Activated CD8-positive, alpha-beta memory T cell treated with anti-CD3 and anti-CD28 coated beads, Interleukin-2, amount 50 U/mL, for 24 hours (primary cell): ENCODE measurements around the gene MGAT5.

ENCODE experiments used
- DNase-seq: peaks from one replicate; pipeline ENCODE4 v3.0.0-alpha.2; 2020; ENCODE audit errors: extremely low read depth

The MGAT5 gene

GRCh38 chr2:134417968-134418582, 164.2 kb downstream of the MGAT5 start:
- no peak for DNase-seq

- DNase-seq, result no peak
These were observed 166.4 kb downstream of the MGAT5 start for GRCh38 chr2:134420259-134420658.

DNA sequence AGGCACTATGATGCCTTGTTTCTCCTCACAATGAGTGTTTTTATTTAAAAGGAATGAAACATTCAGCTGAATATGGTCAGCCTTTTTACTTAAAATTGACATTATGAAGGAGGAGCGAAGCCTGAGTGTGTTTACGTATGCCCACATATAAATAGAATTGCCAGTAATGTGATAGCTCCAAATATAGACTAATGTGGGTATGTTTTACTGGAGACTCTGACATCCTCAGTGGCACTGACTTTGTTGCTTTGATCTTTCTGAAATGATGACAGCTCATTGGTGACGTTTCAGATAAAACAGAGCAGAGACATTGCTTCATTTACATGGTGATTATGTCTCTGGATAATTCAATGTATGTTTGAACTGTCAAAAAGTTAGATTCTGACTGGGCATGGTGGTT, 167.0 kb downstream of the MGAT5 start:
- DNase-seq, result no peak

GRCh38 chr2:134421556-134422328, 167.9 kb downstream of the MGAT5 start:
- DNase-seq, result no peak

DNA sequence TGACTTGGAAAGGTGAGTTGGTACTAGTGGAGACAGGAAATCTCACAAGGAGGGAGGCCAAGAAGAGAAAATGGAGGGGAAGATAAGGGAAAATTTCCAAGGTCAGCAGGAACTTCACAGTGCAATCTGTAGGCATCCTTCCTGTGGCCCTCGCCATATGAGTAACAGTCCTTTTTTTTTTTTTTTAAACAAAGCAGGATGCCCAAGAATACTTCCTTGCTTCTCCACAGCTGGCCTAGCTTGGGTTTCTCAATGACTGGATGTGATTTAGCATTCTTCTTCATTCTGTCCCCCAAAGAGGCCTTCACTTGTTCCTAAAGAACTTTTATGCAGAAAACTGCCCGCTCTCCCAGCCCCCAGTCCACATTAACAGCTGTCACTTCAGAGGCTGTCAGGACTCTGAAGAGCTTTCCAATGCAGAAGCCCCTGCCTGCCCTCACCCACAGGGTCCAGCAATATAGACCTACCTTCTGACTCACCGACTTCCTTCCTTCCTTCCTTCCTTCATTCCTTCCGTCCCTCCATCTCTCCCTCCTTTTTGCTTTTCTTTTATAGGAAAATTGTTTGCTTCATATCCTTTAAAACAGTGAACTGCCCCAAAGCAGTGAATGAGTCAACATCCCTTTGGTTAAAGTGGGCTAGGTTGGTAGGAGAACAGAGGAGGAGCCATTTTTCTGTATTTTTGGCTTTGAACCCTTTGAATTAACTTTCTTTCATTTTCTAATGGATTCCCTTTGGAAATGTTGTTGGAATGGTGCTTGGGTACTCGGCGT, 172.0 kb downstream of the MGAT5 start:
- no peak for DNase-seq

GRCh38 chr2:134426721-134427120, 172.8 kb downstream of the MGAT5 start:
- DNase-seq, result no peak

GRCh38 chr2:134429886-134430285, 176.0 kb downstream of the MGAT5 start:
- no peak for DNase-seq

DNA sequence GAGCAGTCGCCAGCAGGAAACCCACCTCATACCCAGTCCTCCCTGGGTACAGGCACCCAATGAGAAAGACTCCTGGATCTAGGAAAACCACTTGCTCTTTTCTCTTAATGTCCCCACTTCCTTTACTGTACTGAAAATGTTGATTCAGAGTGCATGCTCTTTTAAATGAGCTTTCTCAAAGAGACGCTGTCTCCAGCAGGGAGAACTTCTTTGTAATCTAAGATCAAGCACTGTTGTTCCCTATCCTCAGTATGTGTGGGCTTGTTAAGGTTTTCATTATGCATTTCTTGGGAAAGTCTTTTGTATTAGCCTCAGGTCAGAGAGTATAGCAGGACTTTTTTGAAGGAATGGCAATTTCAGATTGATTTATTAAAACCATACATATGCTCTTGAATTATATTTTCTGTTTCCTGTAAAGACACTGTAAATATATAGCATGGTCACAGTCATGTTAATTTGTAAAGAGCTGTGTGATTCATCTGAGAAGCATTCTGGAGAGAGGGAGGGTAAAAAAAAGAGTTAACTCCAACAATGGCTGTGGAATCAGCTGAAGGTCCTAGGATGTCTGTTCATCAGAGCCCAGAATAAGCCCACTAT, 178.1 kb downstream of the MGAT5 start:
- DNase-seq, result no peak

GRCh38 chr2:134432435-134432883, 178.6 kb downstream of the MGAT5 start:
- DNase-seq, result no peak

DNA sequence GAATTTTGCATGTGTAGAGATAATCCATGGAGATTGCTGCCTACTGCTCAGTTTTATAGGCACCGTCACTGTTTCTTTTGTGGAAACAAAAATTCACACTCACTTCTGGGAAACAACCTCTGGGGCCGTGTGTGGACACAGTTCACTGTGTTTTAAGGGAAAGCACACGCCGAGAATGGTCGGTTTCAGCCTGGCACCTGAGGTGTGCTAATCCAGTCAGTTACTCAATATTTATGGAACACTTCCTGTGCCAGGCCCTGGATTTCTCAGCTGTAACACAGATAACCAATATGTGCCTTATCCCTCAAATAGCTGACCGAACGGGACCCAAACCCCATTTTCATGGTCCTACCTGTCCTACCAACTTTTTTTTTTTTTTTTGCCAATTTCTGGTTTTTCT, 179.6 kb downstream of the MGAT5 start:
- DNase-seq, result no peak

DNA sequence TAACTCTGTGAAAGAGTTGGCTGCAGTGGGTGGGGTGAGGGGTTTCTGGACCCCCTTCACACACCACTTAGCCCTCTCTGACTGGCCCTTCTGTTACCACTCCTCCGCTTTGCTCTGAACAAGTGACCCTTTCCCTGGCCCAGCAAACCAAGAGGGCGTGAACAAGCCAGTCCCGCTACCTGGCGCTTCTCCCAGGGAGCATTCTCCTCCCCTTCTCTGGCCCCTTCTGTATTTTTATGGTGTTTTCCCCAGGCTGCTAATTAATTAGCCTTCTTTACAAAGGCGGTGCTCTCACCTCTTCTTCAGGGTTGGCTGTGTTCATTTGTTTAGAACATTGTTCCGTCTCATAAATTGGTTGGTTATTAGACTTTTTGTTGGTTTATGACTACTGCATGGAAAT, 180.1 kb downstream of the MGAT5 start:
- DNase-seq, result no peak

DNA sequence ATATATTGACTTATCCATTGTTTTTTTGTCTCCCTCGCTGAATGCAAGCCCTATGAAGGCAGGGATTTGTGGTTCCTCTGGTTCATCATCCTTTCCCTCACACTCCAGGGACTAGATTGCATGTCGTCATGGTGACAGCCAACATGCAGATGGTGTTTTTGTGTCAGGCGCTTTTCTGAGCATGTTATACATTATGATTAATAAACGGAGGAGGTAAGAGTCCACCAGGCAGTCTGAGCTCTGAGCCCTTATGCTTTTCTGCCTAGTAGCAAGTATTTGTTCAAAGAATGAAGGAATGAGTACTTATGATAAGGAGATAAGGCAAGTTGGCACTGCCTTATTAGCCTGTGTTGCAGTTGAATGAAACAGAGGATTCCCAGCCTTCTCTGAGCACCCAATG, 181.6 kb downstream of the MGAT5 start:
- no peak for DNase-seq

- no peak for DNase-seq
These were observed 182.1 kb downstream of the MGAT5 start for GRCh38 chr2:134435936-134436335.

- no peak for DNase-seq
These were observed 182.8 kb downstream of the MGAT5 start for GRCh38 chr2:134436706-134437105.

GRCh38 chr2:134438371-134438770, 184.5 kb downstream of the MGAT5 start:
- DNase-seq, result no peak

- no peak for DNase-seq
These were observed 186.6 kb downstream of the MGAT5 start for GRCh38 chr2:134440336-134440909.

- DNase-seq, result no peak
These were observed 187.4 kb downstream of the MGAT5 start for GRCh38 chr2:134441153-134441863.

DNA sequence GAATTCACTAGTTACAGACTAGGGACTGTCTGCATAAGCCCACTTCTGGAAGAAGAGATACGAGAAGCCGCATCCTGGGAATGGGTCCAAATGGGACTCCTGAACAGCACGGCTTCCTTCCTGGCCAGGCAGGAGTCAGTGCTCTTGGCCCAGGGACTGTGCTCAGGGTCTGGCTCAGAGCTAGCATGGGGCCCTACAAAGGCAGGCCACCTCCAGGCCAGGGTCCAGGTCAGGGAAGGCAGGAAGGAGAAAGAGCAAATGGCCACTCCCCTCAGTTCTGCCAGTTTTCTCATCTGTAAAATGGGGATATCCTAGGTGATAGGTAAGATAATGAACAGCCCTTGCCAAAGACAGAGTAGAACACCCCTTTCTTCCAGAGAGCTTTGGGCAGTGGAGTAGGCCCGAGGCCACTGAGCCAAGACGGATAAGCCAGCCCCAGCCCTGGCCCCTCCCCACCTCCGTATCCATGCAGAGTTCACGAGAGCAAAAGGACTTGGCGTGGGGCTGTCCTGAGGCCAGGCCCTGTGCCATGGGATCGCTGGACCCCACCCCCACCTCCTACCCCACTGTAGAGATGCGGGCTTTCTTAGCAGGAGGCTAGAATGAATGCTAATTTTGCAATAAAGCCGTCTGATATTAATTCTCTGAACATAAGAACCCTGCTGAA, 190.1 kb downstream of the MGAT5 start:
- DNase-seq, result no peak

DNA sequence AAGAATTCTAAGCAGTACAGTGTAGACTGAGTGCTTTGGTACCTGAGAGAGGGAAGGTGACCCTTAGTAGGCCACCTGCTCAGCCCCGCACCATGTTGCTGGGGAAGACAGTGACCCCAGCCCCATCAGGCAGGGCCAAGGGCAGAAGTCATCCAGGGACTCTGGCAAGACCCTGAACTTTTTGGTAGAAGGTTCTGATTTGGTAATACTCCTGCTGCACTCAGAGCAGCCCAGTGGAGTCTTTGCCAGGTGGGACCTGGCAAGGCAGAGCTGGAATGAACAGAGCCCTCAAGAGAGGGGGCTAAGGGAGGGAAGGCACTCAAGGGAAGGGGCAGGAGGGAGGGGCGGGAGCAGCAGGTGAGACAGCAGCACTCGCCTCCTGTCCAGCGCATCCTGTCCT, 191.2 kb downstream of the MGAT5 start:
- DNase-seq, result no peak

GRCh38 chr2:134445985-134446382, 192.1 kb downstream of the MGAT5 start:
- no peak for DNase-seq
